Superior temporal gyrus (tissue), 1 donor: Measurements from ENCODE around the gene C20orf141.

Source experiments
- DNase-seq: peaks from one replicate; pipeline ENCODE4 v3.0.0-alpha.2; 2016; ENCODE audit errors: extremely low spot score

Gene C20orf141

DNA sequence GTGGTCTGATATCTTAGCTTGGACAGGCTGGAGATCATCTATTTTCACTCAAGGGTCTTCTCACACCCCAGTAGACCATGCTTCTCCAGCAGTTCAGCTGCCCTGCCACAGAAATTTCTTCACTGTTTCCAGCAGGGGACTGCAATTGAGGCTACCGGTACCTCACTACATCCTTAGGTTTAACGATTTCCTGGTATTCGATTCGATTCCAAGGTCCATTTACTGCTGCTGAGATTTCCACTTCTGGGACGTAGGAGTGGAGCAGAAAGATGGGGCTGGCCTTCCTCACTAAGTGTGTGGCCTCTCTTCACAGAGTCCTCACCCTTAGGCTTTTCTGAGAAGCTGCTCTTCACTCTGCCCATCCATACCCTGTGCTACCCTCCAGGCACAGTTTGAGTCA, 31.9 kb downstream of the C20orf141 start:
- DNase-seq, result no peak

GRCh38 chr20:2847802-2848201, 33.0 kb downstream of the C20orf141 start:
- DNase-seq, result no peak

- DNase-seq, result no peak
These were observed 34.7 kb downstream of the C20orf141 start for GRCh38 chr20:2849529-2849928.

- DNase-seq, result no peak
These were observed 36.3 kb downstream of the C20orf141 start for GRCh38 chr20:2851086-2851485.

DNA sequence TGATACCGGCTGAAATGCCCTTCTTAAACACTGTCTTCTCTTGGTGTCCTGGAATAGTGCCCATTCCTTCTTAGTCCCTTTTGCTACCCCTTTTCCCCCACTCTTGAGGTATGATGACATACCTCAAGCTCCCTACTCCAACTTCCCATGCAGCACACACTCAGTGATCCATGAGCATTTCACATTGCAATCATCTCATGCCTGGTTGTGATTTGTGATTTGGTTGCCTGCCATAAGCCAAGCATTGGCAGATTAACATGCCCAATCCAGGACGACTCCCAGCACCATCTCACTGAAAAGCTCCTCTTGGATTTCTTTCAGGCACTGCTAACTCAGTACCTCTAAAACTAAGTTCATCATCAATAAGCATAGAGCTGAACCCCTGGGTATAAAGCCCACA, 43.8 kb downstream of the C20orf141 start:
- no peak for DNase-seq

DNA sequence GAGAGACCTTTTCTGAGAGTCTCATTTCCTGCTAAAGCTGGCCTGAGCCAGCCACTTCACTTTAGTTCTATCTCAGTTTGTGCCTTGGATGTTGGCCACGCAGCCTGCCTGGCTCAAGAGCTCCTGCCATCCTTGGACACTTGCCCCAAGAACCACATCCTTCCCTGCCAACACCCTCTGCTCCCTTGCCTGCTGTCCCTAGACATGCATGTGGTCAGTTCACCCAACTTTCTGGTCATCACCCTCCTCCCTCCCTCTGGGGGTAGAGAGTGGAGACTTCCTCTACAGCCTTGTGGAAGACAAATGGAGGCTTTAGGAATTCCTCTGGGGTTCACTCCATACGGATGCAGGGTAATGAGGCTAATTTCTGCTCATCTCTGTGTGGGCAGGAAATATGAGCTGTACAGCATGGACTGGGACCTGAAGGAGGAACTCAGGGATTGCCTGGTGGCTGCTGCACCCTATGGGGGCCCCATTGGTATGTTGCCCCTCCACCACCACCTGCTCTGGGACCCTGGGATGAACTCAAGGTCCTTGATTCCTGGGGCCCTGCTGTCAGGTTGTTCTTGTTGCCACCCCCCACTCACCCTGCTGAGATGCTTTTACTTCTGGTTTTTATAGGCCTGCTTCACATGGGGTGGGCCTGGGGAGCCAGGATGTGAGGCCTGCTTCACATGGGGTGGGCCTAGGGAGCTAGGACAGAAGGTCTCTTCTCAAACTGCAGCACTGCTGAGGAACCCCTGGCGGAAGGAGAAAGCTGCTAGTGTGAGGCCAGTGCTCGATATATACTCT, 44.7 kb downstream of the C20orf141 start:
- DNase-seq, result no peak

GRCh38 chr20:2864626-2865025, 49.8 kb downstream of the C20orf141 start:
- DNase-seq, result no peak

DNA sequence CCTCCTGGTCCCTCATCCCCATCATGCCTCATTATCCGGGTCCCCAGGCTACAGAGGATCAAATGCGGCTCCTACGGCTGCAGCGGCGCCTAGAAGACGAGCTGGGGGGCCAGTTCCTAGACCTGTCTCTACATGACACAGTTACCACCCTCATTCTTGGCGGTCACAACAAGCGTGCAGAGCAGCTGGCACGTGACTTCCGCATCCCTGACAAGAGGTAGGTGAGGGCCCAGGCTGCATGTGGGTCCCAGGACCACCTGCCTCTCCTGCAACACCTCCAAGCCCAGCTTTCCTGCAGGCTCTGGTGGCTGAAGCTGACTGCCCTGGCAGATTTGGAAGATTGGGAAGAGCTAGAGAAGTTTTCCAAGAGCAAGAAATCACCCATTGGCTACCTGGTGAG, 50.3 kb downstream of the C20orf141 start:
- DNase-seq, result no peak
